Cardiac fibroblast (primary cell): ENCODE measurements around the gene CNTNAP2.

ENCODE experiments used
- DNase-seq, 2 donors: peaks; one replicate each; pipeline versions ENCODE4 v3.0.0 to v3.0.0-alpha.2; 2010; ENCODE audit warnings: low read depth in 2 of 2
- H3K4me3 ChIP-seq, 2 donors: replicated peaks in 1 of 2; 1 replicate in 1 of 2; 2 replicates in 1 of 2; pipeline ENCODE4 v1.5.1; 2011; ENCODE audit warnings: low read depth in 2 of 2, low read length in 2 of 2, mild to moderate bottlenecking in 2 of 2, moderate library complexity in 1 of 2
- CTCF ChIP-seq: IDR thresholded peaks from one replicate; pipeline ENCODE4 v1.5.1; 2011; ENCODE audit warnings: low read depth, mild to moderate bottlenecking, low read length, inconsistent platforms

Gene CNTNAP2

GRCh38 chr7:146960773-146961391, 844.3 kb downstream of the CNTNAP2 start:
- TF ChIP-seq CTCF: no peak
- DNase-seq: no peak

GRCh38 chr7:146961617-146962016, 845.0 kb downstream of the CNTNAP2 start:
- peak; percentile 69 to 96 for DNase-seq
- no peak for TF ChIP-seq CTCF
- H3K4me3 ChIP-seq: no peak overlapping the region

More at GRCh38 chr7:146960773-146961391, 844.3 kb downstream of the CNTNAP2 start:
- no peak overlapping the region for H3K4me3 ChIP-seq

- no peak for DNase-seq
- TF ChIP-seq CTCF: no peak
Measured at GRCh38 chr7:146966274-146966673, 849.7 kb downstream of the CNTNAP2 start.

GRCh38 chr7:146982482-146982881, 865.9 kb downstream of the CNTNAP2 start:
- H3K4me3 ChIP-seq: no peak overlapping the region
- no peak for TF ChIP-seq CTCF
- DNase-seq: no peak

More at GRCh38 chr7:146966274-146966673, 849.7 kb downstream of the CNTNAP2 start:
- no peak overlapping the region for H3K4me3 ChIP-seq

- H3K4me3 ChIP-seq: no peak overlapping the region
- no peak for DNase-seq
- TF ChIP-seq CTCF: no peak
Measured at GRCh38 chr7:146991596-146991995, 875.0 kb downstream of the CNTNAP2 start.

GRCh38 chr7:146993764-146994163, 877.2 kb downstream of the CNTNAP2 start:
- no peak for DNase-seq
- no peak for TF ChIP-seq CTCF

GRCh38 chr7:147008530-147008929, 891.9 kb downstream of the CNTNAP2 start:
- no peak overlapping the region for H3K4me3 ChIP-seq
- no peak for TF ChIP-seq CTCF
- DNase-seq: no peak

More at GRCh38 chr7:146993764-146994163, 877.2 kb downstream of the CNTNAP2 start:
- H3K4me3 ChIP-seq: no peak overlapping the region
